ENCODE data around the gene KIF6. TPM values are rescaled to one million over a fixed set of nuclear protein-coding genes. Genes with fewer than 3 reads are reported as not detected.

KIF6 gene
- total RNA-seq, 1 experiment from 2014 or later: not detected

DNA sequence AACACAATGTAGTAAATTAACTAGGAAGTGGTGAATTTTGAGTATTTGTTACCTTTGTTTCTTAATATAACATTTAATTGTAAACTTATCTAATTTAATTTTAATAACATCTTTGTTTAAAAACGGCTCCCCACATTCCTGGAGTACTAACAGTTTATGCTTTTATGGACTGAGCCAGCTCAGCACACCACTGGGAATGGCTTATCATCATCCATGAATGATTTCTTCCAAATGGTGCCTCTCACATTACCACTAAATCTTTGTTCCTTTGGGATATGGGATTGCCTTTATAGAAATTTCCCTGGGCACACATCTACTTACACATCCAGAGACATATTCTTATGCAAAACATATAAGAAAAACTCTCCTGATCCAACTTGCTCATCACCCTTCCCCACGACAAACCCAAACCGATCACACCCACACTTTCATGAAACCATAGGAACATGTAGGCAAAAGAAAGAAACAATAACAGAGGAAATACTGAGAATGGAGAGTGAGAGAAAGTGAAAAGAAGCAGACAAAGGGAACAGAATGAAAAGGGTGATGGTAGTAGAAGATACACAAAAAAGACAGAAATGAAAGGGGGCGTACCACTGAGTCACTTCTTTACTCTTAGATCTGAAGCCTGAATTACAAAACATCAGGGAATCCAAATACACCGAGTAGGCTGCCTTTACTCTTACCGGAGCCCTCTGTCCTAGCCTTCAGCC, 344.2 kb downstream of the KIF6 start:
- H3K27me3 ChIP-seq (ENCODE audit: control insufficient read depth, insufficient read depth, low read length): no peaks in the 10 kb centered on the region
- ChIA-PET POLR2A (no interaction called here), CTCF (no interaction called here)
- in situ Hi-C loops (cut with HindIII; ENCODE audit: low pct_unique_long_range_greater_than_20kb, low sequenced_read_pairs) (no loop called here), intact Hi-C loops (cut with micrococcal nuclease; ENCODE audit: unreplicated experiment) (no loop called here)
- H3K9me3 ChIP-seq (ENCODE audit: control insufficient read depth, insufficient read depth, low read depth, low read length): no peaks in the 10 kb centered on the region
- no peaks in the 10 kb centered on the region for H3K4me1 ChIP-seq (ENCODE audit: control insufficient read depth, insufficient read depth, low read length)
- ATAC-seq (no peak), DNase-seq (ENCODE audit: low read depth, low spot score) (no peak)
- H3K36me3 ChIP-seq (ENCODE audit: control insufficient read depth, insufficient read depth, low read length): no peaks in the 10 kb centered on the region
- TF ChIP-seq, protein P1, sequence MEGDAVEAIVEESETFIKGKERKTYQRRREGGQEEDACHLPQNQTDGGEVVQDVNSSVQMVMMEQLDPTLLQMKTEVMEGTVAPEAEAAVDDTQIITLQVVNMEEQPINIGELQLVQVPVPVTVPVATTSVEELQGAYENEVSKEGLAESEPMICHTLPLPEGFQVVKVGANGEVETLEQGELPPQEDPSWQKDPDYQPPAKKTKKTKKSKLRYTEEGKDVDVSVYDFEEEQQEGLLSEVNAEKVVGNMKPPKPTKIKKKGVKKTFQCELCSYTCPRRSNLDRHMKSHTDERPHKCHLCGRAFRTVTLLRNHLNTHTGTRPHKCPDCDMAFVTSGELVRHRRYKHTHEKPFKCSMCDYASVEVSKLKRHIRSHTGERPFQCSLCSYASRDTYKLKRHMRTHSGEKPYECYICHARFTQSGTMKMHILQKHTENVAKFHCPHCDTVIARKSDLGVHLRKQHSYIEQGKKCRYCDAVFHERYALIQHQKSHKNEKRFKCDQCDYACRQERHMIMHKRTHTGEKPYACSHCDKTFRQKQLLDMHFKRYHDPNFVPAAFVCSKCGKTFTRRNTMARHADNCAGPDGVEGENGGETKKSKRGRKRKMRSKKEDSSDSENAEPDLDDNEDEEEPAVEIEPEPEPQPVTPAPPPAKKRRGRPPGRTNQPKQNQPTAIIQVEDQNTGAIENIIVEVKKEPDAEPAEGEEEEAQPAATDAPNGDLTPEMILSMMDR (IDR thresholded peaks at IDR 0.05): no peak
- TF ChIP-seq POLR2AphosphoS5 (IDR thresholded peaks at IDR 0.05; ENCODE audit: low read depth, low read length) (no peak), TCF7L2 (IDR thresholded peaks at IDR 0.05; ENCODE audit: low read depth, low read length) (no peak), SIN3A (IDR thresholded peaks at IDR 0.05; ENCODE audit: borderline replicate concordance, insufficient read depth, low read depth, low read length) (no peak)
- TF ChIP-seq, protein P2, sequence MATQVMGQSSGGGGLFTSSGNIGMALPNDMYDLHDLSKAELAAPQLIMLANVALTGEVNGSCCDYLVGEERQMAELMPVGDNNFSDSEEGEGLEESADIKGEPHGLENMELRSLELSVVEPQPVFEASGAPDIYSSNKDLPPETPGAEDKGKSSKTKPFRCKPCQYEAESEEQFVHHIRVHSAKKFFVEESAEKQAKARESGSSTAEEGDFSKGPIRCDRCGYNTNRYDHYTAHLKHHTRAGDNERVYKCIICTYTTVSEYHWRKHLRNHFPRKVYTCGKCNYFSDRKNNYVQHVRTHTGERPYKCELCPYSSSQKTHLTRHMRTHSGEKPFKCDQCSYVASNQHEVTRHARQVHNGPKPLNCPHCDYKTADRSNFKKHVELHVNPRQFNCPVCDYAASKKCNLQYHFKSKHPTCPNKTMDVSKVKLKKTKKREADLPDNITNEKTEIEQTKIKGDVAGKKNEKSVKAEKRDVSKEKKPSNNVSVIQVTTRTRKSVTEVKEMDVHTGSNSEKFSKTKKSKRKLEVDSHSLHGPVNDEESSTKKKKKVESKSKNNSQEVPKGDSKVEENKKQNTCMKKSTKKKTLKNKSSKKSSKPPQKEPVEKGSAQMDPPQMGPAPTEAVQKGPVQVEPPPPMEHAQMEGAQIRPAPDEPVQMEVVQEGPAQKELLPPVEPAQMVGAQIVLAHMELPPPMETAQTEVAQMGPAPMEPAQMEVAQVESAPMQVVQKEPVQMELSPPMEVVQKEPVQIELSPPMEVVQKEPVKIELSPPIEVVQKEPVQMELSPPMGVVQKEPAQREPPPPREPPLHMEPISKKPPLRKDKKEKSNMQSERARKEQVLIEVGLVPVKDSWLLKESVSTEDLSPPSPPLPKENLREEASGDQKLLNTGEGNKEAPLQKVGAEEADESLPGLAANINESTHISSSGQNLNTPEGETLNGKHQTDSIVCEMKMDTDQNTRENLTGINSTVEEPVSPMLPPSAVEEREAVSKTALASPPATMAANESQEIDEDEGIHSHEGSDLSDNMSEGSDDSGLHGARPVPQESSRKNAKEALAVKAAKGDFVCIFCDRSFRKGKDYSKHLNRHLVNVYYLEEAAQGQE (IDR thresholded peaks at IDR 0.05; ENCODE audit: insufficient read depth in 1 of 2, low read depth in 2 of 2, low read length in 1 of 2): no peak
- no peak overlapping the region for H3K27ac ChIP-seq (ENCODE audit: low read length)
- no peak overlapping the region for H3K4me3 ChIP-seq (ENCODE audit: low read depth in 2 of 2, low read length in 2 of 2)
- BruUV-seq (replicated peaks): no TSS peak

DNA sequence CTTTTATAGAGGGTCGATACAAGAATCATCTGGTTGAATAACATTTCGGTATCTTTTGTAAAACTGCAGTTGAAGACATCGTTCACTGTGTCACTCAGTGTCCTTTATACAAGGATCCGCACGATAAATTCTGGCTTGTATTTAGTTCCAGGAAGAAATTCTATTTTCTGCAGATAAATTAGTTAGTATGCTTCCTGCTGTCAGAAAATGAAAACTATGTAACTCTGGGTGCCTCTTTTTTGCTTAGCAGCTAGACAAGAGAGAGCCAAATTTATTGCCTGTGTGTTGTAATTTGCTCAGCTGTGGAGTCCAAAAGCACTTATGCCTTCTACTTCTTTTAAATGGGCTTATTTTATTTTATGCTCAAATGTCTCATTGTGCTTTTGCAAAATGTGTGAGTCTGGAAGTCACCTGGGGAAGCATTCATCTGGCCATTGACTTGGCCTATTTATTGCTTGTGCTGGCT, 346.2 kb downstream of the KIF6 start:
- POLR2A ChIA-PET: no interaction called here
- intact Hi-C loops (cut with micrococcal nuclease; ENCODE audit: unreplicated experiment): loop anchor here (10.0 kb wide), 1 partner anchor 926 kb away; no protein-coding TSS in a partner anchor
- BruUV-seq (replicated peaks): no TSS peak
- Histone ChIP-seq H3K4me3 (ENCODE audit: low read depth in 2 of 2, low read length in 2 of 2) (no peak overlapping the region), H3K27me3 (ENCODE audit: control insufficient read depth, insufficient read depth, low read length) (no peaks in the 10 kb centered on the region), H3K36me3 (ENCODE audit: control insufficient read depth, insufficient read depth, low read length) (no peaks in the 10 kb centered on the region), H3K4me1 (ENCODE audit: control insufficient read depth, insufficient read depth, low read length) (no peaks in the 10 kb centered on the region), H3K27ac (ENCODE audit: low read length) (no peak overlapping the region), H3K9me3 (ENCODE audit: control insufficient read depth, insufficient read depth, low read depth, low read length) (no peaks in the 10 kb centered on the region)
- ATAC-seq: no peak
- in situ Hi-C loops (cut with HindIII; ENCODE audit: low pct_unique_long_range_greater_than_20kb, low sequenced_read_pairs): no loop called here
- TF ChIP-seq, protein P1 (IDR thresholded peaks at IDR 0.05): no peak
- TF ChIP-seq, protein P2 (IDR thresholded peaks at IDR 0.05; ENCODE audit: insufficient read depth in 1 of 2, low read depth in 2 of 2, low read length in 1 of 2): no peak
- TF ChIP-seq TCF7L2 (IDR thresholded peaks at IDR 0.05; ENCODE audit: low read depth, low read length) (no peak), SIN3A (IDR thresholded peaks at IDR 0.05; ENCODE audit: borderline replicate concordance, insufficient read depth, low read depth, low read length) (no peak)
- CTCF ChIA-PET: no interaction called here
- no peak for DNase-seq (ENCODE audit: low read depth, low spot score)

All from Panc1 (cell line).